SU-DHL-6 (cell line): ENCODE data around the gene CREG2.

Experiments used
- H2AFZ ChIP-seq: fragments of 200-600 bp; sonication (generic); 2 replicates; pipeline ENCODE4 v1.6.1; 2014; ENCODE audit warnings: low read depth, mild to moderate bottlenecking, moderate library complexity, mixed read lengths, antibody characterized with exemption, low read length; ENCODE audit not compliant: severe bottlenecking
- H3F3A ChIP-seq: fragments of 200-600 bp; shearing (Covaris generic); 2 replicates; pipeline ENCODE4 v1.6.0; 2016; ENCODE audit warnings: antibody characterized with exemption, mild to moderate bottlenecking; ENCODE audit not compliant: insufficient read depth
- H3K27ac ChIP-seq: fragments of 200-600 bp; sonication (generic); 2 replicates; pipeline ENCODE4 v1.5.1; 2016; ENCODE audit warnings: low read depth, mild to moderate bottlenecking, low read length, moderate library complexity, mixed read lengths
- H3K27me3 ChIP-seq: fragments of 200-600 bp; sonication (generic), shearing (Covaris generic); 2 replicates; pipeline ENCODE4 v1.6.0; 2014; ENCODE audit warnings: mild to moderate bottlenecking, low read length
- H3K36me3 ChIP-seq: fragments of 200-600 bp; sonication (generic); 2 replicates; pipeline ENCODE4 v1.6.1; 2014; ENCODE audit warnings: mild to moderate bottlenecking, low read length, mixed read lengths
- H3K4me2 ChIP-seq: fragments of 300-600, 200-600 bp; shearing (Covaris generic), sonication (generic); 2 replicates; pipeline ENCODE4 v1.6.0; 2014; ENCODE audit warnings: low read length, low read depth, mild to moderate bottlenecking; ENCODE audit not compliant: poor library complexity, severe bottlenecking
- H3K4me3 ChIP-seq: fragments of 200-600 bp; sonication (generic); 2 replicates; pipeline ENCODE4 v1.5.1; 2014; ENCODE audit warnings: antibody characterized with exemption, low read length, mild to moderate bottlenecking, mixed read lengths; ENCODE audit not compliant: insufficient read depth, poor library complexity, severe bottlenecking
- H3K79me2 ChIP-seq: fragments of 200-600 bp; sonication (generic); 2 replicates; pipeline ENCODE4 v1.6.1; 2014; ENCODE audit warnings: mild to moderate bottlenecking, low read length, moderate library complexity; ENCODE audit not compliant: insufficient read depth
- H3K9ac ChIP-seq: fragments of 200-600 bp; sonication (generic); 2 replicates; pipeline ENCODE4 v1.7.0; 2014; ENCODE audit warnings: mild to moderate bottlenecking, low read length
- H3K9me2 ChIP-seq: fragments of 200-600 bp; sonication (generic); replicated peaks from 2 replicates; pipeline ENCODE4 v1.6.1; 2014; ENCODE audit warnings: low read length; ENCODE audit not compliant: insufficient read depth
- H3K9me3 ChIP-seq: fragments of 200-600 bp; sonication (generic); 2 replicates; pipeline ENCODE4 v1.6.1; 2014; ENCODE audit warnings: low read length, mixed read lengths; ENCODE audit not compliant: insufficient read depth
- H4K20me1 ChIP-seq: fragments of 200-600 bp; sonication (generic); 2 replicates; pipeline ENCODE4 v1.6.1; 2014; ENCODE audit warnings: low read depth, mild to moderate bottlenecking, antibody characterized with exemption, low read length, moderate library complexity, mixed read lengths
- CTCF ChIP-seq: fragments of 200-600 bp; sonication (generic); IDR thresholded peaks from one replicate; pipeline ENCODE4 v1.5.1; 2017; ENCODE audit warnings: antibody characterized with exemption, mild to moderate bottlenecking, low read length, moderate library complexity; ENCODE audit not compliant: insufficient read depth, poor library complexity, severe bottlenecking
- EZH2phosphoT487 ChIP-seq: fragments of 200-600 bp; sonication (generic), shearing (Covaris generic); conservative IDR thresholded peaks from 2 replicates; pipeline ENCODE4 v1.6.1; 2018; ENCODE audit warnings: mild to moderate bottlenecking, antibody characterized with exemption, low read length, moderate library complexity, mixed read lengths

The CREG2 gene

DNA sequence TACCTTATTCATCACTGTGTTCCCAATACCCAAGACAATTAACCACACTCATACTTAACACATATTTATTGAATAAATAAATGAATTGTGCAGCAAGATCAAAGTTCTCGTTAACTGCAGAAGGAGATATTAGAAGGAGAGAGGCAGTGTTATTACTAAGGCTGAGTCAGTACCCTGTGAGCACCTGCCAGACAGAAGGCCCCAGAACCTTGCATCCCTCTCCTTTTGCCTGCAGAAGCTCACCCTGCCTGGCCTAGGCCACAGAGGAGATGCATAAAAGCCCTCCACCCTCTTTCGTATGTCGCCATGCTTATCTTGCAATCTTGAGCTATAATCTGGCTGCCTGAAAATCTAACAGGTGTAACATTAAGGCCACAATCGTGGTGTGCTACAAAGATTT lies 58.3 kb downstream of the CREG2 start:
- H3K9me2 ChIP-seq, result no peaks in the 10 kb centered on the region
- H3K36me3 ChIP-seq, result no peaks in the 10 kb centered on the region
- no peaks in the 10 kb centered on the region for H4K20me1 ChIP-seq
- H3K27me3 ChIP-seq, result no peaks in the 10 kb centered on the region
- no peaks in the 10 kb centered on the region for H3K79me2 ChIP-seq
- H3K27ac ChIP-seq, result no peak overlapping the region
- no peak overlapping the region for H3K9ac ChIP-seq
- no peak overlapping the region for H3K4me3 ChIP-seq
- no peaks in the 10 kb centered on the region; the same call in 1 of the 2 replicates for H3K9me3 ChIP-seq
- H2AFZ ChIP-seq, result no peak overlapping the region
- no peak overlapping the region for H3K4me2 ChIP-seq
- TF ChIP-seq EZH2phosphoT487 (no peak), CTCF (no peak)
- no peaks in the 10 kb centered on the region for H3F3A ChIP-seq

- Histone ChIP-seq H3K4me2 (no peak overlapping the region), H2AFZ (no peak overlapping the region), H3K9me2 (no peaks in the 10 kb centered on the region), H3K27me3 (no peaks in the 10 kb centered on the region), H3K36me3 (no peaks in the 10 kb centered on the region), H3K79me2 (no peaks in the 10 kb centered on the region), H4K20me1 (no peaks in the 10 kb centered on the region), H3F3A (no peaks in the 10 kb centered on the region), H3K4me3 (no peak overlapping the region), H3K9ac (no peak overlapping the region), H3K9me3 (no peaks in the 10 kb centered on the region; the same call in 1 of the 2 replicates), H3K27ac (no peak overlapping the region)
- TF ChIP-seq CTCF (no peak), EZH2phosphoT487 (no peak)
Measured at GRCh38 chr2:101328474-101329007, 58.8 kb downstream of the CREG2 start.

DNA sequence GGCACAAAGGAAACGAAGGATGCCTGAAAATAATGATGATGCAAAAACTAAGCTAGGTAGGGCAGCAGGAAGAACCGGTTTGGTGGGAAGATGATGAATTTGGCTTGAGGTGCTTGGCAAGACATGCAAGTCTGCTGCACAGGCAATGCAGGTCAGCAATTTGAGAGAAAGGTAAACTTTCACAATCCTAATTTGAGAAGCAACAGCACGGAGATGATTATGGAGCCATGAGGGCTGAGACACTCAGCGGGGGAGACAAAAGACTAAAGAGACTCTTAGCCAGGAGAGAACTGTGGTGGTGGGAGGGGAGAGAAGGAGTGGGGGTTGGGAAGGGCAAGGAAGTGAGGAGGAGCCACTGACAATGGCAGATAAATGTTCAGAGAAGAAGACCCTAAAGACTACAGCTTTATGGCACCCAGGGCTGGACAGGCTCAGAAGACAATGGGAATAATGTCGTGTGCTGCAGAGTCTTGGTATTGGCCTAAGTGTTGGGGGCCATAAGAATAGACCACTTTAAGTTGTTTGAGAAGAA lies 59.4 kb downstream of the CREG2 start:
- no peaks in the 10 kb centered on the region for H3K27me3 ChIP-seq
- TF ChIP-seq EZH2phosphoT487 (no peak), CTCF (no peak)
- H3K9me2 ChIP-seq, result no peaks in the 10 kb centered on the region
- H3K79me2 ChIP-seq, result no peaks in the 10 kb centered on the region
- no peak overlapping the region for H3K27ac ChIP-seq
- no peaks in the 10 kb centered on the region for H3F3A ChIP-seq
- no peaks in the 10 kb centered on the region for H3K36me3 ChIP-seq
- no peak overlapping the region for H2AFZ ChIP-seq
- H4K20me1 ChIP-seq, result no peaks in the 10 kb centered on the region
- H3K4me2 ChIP-seq, result no peak overlapping the region
- H3K9me3 ChIP-seq, result no peaks in the 10 kb centered on the region; the same call in 1 of the 2 replicates
- no peak overlapping the region for H3K9ac ChIP-seq
- H3K4me3 ChIP-seq, result no peak overlapping the region
